Measurements from ENCODE around the gene MYO10.
"Not testable (repeated sequence)": the region's sequence is repeated elsewhere in the genome, so short reads cannot be mapped to it uniquely, and the experiment has no call there.

The MYO10 gene

GRCh38 chr5:16772556-16772955 is 163.5 kb downstream of the MYO10 start:
- no peak for DNase-seq

- no peak for DNase-seq
Observed at GRCh38 chr5:16768184-16768583, 167.9 kb downstream of the MYO10 start.

- DNase-seq, result no peak
Observed at GRCh38 chr5:16763211-16763610, 172.9 kb downstream of the MYO10 start.

- no peak for DNase-seq
Observed at GRCh38 chr5:16759147-16759773, 176.8 kb downstream of the MYO10 start.

GRCh38 chr5:16757989-16758501 is 178.0 kb downstream of the MYO10 start:
- no peak for DNase-seq

GRCh38 chr5:16757577-16757976 is 178.5 kb downstream of the MYO10 start:
- not testable (repeated sequence) for DNase-seq

GRCh38 chr5:16757146-16757545 is 178.9 kb downstream of the MYO10 start:
- no peak for DNase-seq

- no peak for DNase-seq
Observed at GRCh38 chr5:16756692-16757091, 179.4 kb downstream of the MYO10 start.

- no peak for DNase-seq
Observed at GRCh38 chr5:16755641-16756040, 180.4 kb downstream of the MYO10 start.

- DNase-seq, result no peak
Observed at GRCh38 chr5:16754601-16755000, 181.5 kb downstream of the MYO10 start.

GRCh38 chr5:16754086-16754485 is 182.0 kb downstream of the MYO10 start:
- no peak for DNase-seq

GRCh38 chr5:16750445-16750844 is 185.6 kb downstream of the MYO10 start:
- no peak for DNase-seq

GRCh38 chr5:16749626-16750025 is 186.5 kb downstream of the MYO10 start:
- no peak for DNase-seq

- no peak for DNase-seq
Observed at GRCh38 chr5:16744164-16744880, 191.8 kb downstream of the MYO10 start.

- DNase-seq, result no peak
Observed at GRCh38 chr5:16742938-16743337, 193.2 kb downstream of the MYO10 start.

- no peak for DNase-seq
Observed at GRCh38 chr5:16740811-16741392, 195.2 kb downstream of the MYO10 start.

- no peak for DNase-seq
Observed at GRCh38 chr5:16740066-16740810, 195.8 kb downstream of the MYO10 start.

- not testable (repeated sequence) for DNase-seq
Observed at GRCh38 chr5:16738393-16738792, 197.7 kb downstream of the MYO10 start.

- DNase-seq, result no peak
Observed at GRCh38 chr5:16737620-16738364, 198.3 kb downstream of the MYO10 start.

GRCh38 chr5:16737209-16737608 is 198.9 kb downstream of the MYO10 start:
- no peak for DNase-seq

- DNase-seq, result no peak
Observed at GRCh38 chr5:16736158-16736995, 199.7 kb downstream of the MYO10 start.

All from activated naive CD4-positive, alpha-beta T cell treated with Interleukin-2 at 50 U/mL for 16 hours (primary cell).